Central memory CD8-positive, alpha-beta T cell (primary cell): ENCODE measurements around the gene PATJ.
"Not testable (repeated sequence)": the region's sequence is repeated elsewhere in the genome, so short reads cannot be mapped to it uniquely, and the experiment has no call there.

Experiments used
- ATAC-seq: fragments of 150-1000 bp; cut with Tn5 transposase; replicated peaks from 2 replicates; pipeline ENCODE4 v1.10.0; 2022; ENCODE audit warnings: mild to moderate bottlenecking, moderate FRiP score, moderate number of reproducible peaks; ENCODE audit not compliant: poor library complexity, severe bottlenecking; ENCODE audit errors: extremely low read depth
- DNase-seq, 2 donors: peaks; one replicate each; pipeline ENCODE4 v3.0.0; 2021; ENCODE audit warnings: low spot score in 2 of 2
- H3K27ac Mint-ChIP-seq: one replicate; pipeline ENCODE4 v1.8.0; 2022; ENCODE audit warnings: low read depth, mild to moderate bottlenecking, moderate library complexity, mixed read lengths
- H3K27me3 Mint-ChIP-seq: one replicate; pipeline ENCODE4 v1.8.0; 2022; ENCODE audit warnings: mixed read lengths
- H3K36me3 Mint-ChIP-seq: one replicate; pipeline ENCODE4 v1.8.0; 2022; ENCODE audit warnings: mild to moderate bottlenecking, moderate library complexity, mixed read lengths; ENCODE audit not compliant: insufficient read depth
- H3K4me1 Mint-ChIP-seq: one replicate; pipeline ENCODE4 v1.8.0; 2022; ENCODE audit warnings: mixed read lengths
- H3K4me3 Mint-ChIP-seq: one replicate; pipeline ENCODE4 v1.8.0; 2022; ENCODE audit warnings: mild to moderate bottlenecking, moderate library complexity, mixed read lengths
- H3K9me3 Mint-ChIP-seq: one replicate; pipeline ENCODE4 v1.8.0; 2022; ENCODE audit warnings: mixed read lengths

PATJ gene

GRCh38 chr1:62180639-62181038, 438.4 kb downstream of the PATJ start:
- Mint-ChIP-seq H3K4me3 (no peak overlapping the region), H3K36me3 (no peaks in the 10 kb centered on the region), H3K4me1 (no peaks in the 10 kb centered on the region), H3K9me3 (no peaks in the 10 kb centered on the region), H3K27me3 (peaks cover 26% of the 10 kb centered on the region), H3K27ac (no peak overlapping the region)
- DNase-seq (no peak), ATAC-seq (no peak)

DNA sequence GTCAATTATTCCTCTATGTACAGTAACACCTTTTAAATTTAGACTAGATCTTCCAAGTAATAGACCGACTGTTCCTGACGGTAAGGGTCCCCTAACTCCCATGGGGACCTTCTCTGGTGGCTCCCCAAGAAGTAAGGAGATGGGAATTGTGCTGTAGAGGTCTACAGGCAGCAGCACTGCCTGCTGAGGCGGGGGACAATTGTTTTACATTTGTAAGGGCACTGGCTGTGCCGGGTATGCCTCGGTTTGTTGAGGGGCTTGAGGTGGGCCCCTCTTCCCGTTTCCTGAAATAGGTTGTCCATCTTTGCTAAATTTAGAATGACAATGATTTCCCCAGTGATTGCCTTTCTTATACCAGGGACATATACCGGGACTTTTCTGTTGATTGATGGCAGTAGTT, 439.3 kb downstream of the PATJ start:
- H3K4me3 Mint-ChIP-seq, result no peak overlapping the region
- H3K4me1 Mint-ChIP-seq, result no peaks in the 10 kb centered on the region
- ATAC-seq (no peak), DNase-seq (no peak)
- H3K27ac Mint-ChIP-seq, result no peak overlapping the region
- no peaks in the 10 kb centered on the region for H3K9me3 Mint-ChIP-seq
- H3K36me3 Mint-ChIP-seq, result no peaks in the 10 kb centered on the region
- H3K27me3 Mint-ChIP-seq, result peaks cover 26% of the 10 kb centered on the region

- not testable (repeated sequence) for ATAC-seq, DNase-seq, H3K27ac Mint-ChIP-seq, H3K4me1 Mint-ChIP-seq, H3K9me3 Mint-ChIP-seq, H3K36me3 Mint-ChIP-seq, H3K4me3 Mint-ChIP-seq
- peaks cover 26% of the 10 kb centered on the region for H3K27me3 Mint-ChIP-seq
Observed at GRCh38 chr1:62182157-62182556, 439.9 kb downstream of the PATJ start.

- peaks cover 26% of the 10 kb centered on the region for H3K27me3 Mint-ChIP-seq
- ATAC-seq, DNase-seq, H3K4me3 Mint-ChIP-seq, H3K27ac Mint-ChIP-seq, H3K4me1 Mint-ChIP-seq, H3K36me3 Mint-ChIP-seq, H3K9me3 Mint-ChIP-seq: not testable (repeated sequence)
Observed at GRCh38 chr1:62183164-62184020, 441.1 kb downstream of the PATJ start.

DNA sequence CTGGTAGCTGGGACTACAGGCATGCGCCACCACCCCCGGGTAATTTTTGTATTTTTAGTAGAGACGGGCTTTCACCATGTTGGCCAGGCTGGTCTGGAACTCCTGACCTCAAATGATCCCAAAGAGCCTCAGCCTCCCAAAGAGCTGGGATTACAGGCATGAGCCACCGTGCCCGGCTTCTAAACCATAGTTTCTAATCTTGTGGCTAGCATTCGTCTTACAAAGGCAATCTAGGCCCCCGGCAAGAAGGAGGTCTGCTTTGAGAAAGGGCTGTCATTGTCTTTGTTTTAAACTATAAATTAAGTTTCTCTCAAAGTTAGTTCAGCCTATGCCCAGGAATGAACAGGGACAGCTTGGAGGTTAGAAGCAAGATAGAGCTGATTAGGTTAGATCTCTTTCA, 442.1 kb downstream of the PATJ start:
- Mint-ChIP-seq H3K4me3 (no peak overlapping the region), H3K9me3 (no peaks in the 10 kb centered on the region), H3K4me1 (no peaks in the 10 kb centered on the region), H3K36me3 (peaks cover 2% of the 10 kb centered on the region), H3K27me3 (peaks cover 26% of the 10 kb centered on the region), H3K27ac (no peak overlapping the region)
- ATAC-seq, result no peak
- DNase-seq, result no peak

DNA sequence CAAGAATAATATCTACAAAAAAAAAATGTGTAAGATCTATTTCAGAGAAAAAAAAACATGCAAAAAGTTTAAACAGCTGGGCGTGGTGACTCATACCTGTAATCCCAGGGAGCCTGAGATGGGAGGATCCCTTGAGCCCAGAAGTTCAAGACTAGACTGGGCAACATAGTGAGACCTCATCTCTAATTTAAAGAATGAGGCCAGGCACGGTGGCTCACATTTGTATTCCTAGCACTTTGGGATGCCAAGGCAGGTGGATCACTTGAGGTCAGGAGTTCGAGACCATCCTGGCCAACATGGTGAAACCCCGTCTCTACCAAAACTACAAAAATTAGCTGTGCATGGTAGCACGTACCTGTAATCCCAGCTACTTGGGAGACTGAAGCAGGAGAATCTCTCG, 443.0 kb downstream of the PATJ start:
- ATAC-seq, H3K36me3 Mint-ChIP-seq, H3K27ac Mint-ChIP-seq, H3K4me1 Mint-ChIP-seq, H3K4me3 Mint-ChIP-seq, H3K9me3 Mint-ChIP-seq, DNase-seq: not testable (repeated sequence)
- H3K27me3 Mint-ChIP-seq, result peaks cover 26% of the 10 kb centered on the region

DNA sequence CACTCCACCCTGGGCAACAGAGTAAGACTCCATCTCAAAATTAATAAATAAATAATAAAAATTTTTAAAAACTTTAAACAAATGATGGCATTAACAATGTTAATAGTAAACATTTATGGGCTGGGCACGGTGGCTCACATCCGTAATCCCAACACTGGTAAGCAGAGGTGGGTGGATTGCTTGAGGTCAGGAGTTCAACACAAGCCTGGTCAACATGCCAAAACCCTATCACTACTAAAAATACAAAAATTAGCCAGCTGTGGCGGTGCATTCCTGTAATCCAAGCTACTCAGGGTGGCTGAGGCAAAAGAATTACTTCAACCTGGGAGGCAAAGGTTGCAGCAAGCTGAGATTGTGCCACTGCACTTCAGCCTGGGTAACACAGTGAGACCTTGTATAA, 443.4 kb downstream of the PATJ start:
- H3K4me3 Mint-ChIP-seq, result no peak overlapping the region
- H3K9me3 Mint-ChIP-seq, result no peaks in the 10 kb centered on the region
- no peak overlapping the region for H3K27ac Mint-ChIP-seq
- ATAC-seq, result no peak
- peaks cover 2% of the 10 kb centered on the region for H3K36me3 Mint-ChIP-seq
- H3K4me1 Mint-ChIP-seq, result no peaks in the 10 kb centered on the region
- H3K27me3 Mint-ChIP-seq, result peaks cover 26% of the 10 kb centered on the region
- DNase-seq, result no peak

DNA sequence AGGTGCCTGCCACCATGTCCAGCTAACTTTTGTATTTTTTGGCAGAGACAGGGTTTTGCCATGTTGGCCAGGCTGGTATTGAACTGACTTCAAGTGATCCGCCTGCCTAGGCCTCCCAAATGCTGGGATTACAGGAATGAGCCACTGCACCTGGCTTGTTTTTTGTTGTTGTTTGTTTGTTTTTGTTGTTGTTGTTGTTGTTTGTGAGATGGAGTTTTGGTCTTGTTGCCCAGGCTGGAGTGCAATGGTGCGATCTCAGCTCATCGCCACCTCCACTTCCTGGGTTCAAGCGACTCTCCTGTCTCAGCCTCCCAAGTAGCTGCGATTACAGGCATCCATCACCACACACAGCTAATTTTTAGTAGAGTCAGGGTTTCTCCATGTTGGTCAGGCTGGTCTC, 445.3 kb downstream of the PATJ start:
- ATAC-seq, result no peak
- no peak for DNase-seq
- H3K27me3 Mint-ChIP-seq, result peaks cover 17% of the 10 kb centered on the region
- no peaks in the 10 kb centered on the region for H3K4me1 Mint-ChIP-seq
- H3K9me3 Mint-ChIP-seq, result no peaks in the 10 kb centered on the region
- no peak overlapping the region for H3K4me3 Mint-ChIP-seq
- no peak overlapping the region for H3K27ac Mint-ChIP-seq
- H3K36me3 Mint-ChIP-seq, result peaks cover 2% of the 10 kb centered on the region

- DNase-seq (no peak), ATAC-seq (no peak)
- Mint-ChIP-seq H3K36me3 (peaks cover 2% of the 10 kb centered on the region), H3K9me3 (no peaks in the 10 kb centered on the region), H3K4me1 (no peaks in the 10 kb centered on the region), H3K4me3 (no peak overlapping the region), H3K27ac (no peak overlapping the region), H3K27me3 (peaks cover 14% of the 10 kb centered on the region)
Observed at GRCh38 chr1:62188111-62188510, 445.8 kb downstream of the PATJ start.

- peaks cover 36% of the 10 kb centered on the region for H3K27me3 Mint-ChIP-seq
- H3K4me1 Mint-ChIP-seq, result no peaks in the 10 kb centered on the region
- no peaks in the 10 kb centered on the region for H3K9me3 Mint-ChIP-seq
- H3K4me3 Mint-ChIP-seq, result no peak within 1 kb of the TSS
- no peak for ATAC-seq
- no peak within 1 kb of the TSS for H3K27ac Mint-ChIP-seq
- no peaks in the 10 kb centered on the region for H3K36me3 Mint-ChIP-seq
- no peak for DNase-seq
Observed at GRCh38 chr1:62194651-62195544, 452.6 kb downstream of the PATJ start, which contains the start of gene L1TD1. TSS of gene L1TD1 (plus strand) at chr1:62194849. CDS start at chr1:62206629, 11,780 bp downstream.

- DNase-seq, result no peak
- peaks cover 36% of the 10 kb centered on the region for H3K27me3 Mint-ChIP-seq
- ATAC-seq, result no peak
- H3K4me1 Mint-ChIP-seq, result no peaks in the 10 kb centered on the region
- H3K9me3 Mint-ChIP-seq, result no peaks in the 10 kb centered on the region
- H3K4me3 Mint-ChIP-seq, result no peak overlapping the region
- no peak overlapping the region for H3K27ac Mint-ChIP-seq
- H3K36me3 Mint-ChIP-seq, result no peaks in the 10 kb centered on the region
Observed at GRCh38 chr1:62196086-62196690, 453.9 kb downstream of the PATJ start.

DNA sequence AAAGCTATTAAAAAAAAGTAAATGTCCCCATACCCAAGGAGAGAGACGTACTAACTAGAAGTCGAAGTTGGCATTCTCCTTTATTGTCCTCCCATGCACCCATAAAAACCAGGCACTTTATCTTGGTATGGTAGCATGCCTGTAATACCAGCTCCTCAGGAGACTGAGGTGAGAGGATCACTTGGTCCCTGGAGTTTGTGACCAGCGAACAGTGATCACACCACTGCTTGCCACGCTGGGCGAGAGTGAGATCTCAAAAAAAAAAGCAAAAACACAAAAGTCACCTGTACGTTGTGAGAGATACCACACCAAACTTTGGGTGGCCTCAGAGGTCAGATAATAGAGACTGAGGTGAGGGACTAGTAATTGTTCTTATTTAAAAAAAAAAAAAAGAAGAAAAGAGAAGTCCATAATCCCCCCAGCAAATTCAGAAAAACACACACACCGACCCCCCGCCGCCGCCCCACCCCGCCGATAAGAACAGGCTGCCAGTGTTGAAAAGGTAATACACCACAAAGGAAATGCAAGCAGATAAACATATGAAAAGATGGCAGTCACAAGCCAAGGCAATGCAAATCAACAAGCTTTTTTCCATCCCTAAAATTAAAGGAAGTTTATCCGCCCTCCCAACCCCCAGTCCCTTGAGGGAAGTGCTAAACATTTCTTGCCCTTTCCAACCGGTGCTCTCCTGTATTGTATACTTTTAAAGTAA, 455.9 kb downstream of the PATJ start:
- H3K9me3 Mint-ChIP-seq, result no peaks in the 10 kb centered on the region
- ATAC-seq (no peak), DNase-seq (no peak)
- no peaks in the 10 kb centered on the region for H3K4me1 Mint-ChIP-seq
- H3K27me3 Mint-ChIP-seq, result peaks cover 33% of the 10 kb centered on the region
- no peak overlapping the region for H3K4me3 Mint-ChIP-seq
- H3K36me3 Mint-ChIP-seq, result no peaks in the 10 kb centered on the region
- no peak overlapping the region for H3K27ac Mint-ChIP-seq
